Stimulated activated naive CD8-positive, alpha-beta T cell treated with anti-CD3 and anti-CD28 coated beads, Interleukin-15, Interleukin-2, amounts not matched to agents 100 ng/mL and 50 ng/mL, for 24 hours (primary cell): ENCODE results near the gene CEMIP2.
"Not testable (repeated sequence)": the region's sequence is repeated elsewhere in the genome, so short reads cannot be mapped to it uniquely, and the experiment has no call there.

Experiments
- H3K27ac Mint-ChIP-seq: one replicate; pipeline ENCODE4 v1.8.0; 2021; ENCODE audit warnings: mild to moderate bottlenecking, mixed read lengths
- H3K27me3 Mint-ChIP-seq: one replicate; pipeline ENCODE4 v1.8.0; 2021; ENCODE audit warnings: mixed read lengths
- H3K36me3 Mint-ChIP-seq: one replicate; pipeline ENCODE4 v1.8.0; 2021; ENCODE audit warnings: low read depth, mixed read lengths
- H3K4me1 Mint-ChIP-seq: one replicate; pipeline ENCODE4 v1.8.0; 2021; ENCODE audit warnings: low read depth, mixed read lengths
- H3K4me3 Mint-ChIP-seq: one replicate; pipeline ENCODE4 v1.8.0; 2021; ENCODE audit warnings: mild to moderate bottlenecking, mixed read lengths
- H3K9me3 Mint-ChIP-seq: one replicate; pipeline ENCODE4 v1.8.0; 2021; ENCODE audit warnings: mixed read lengths

CEMIP2 gene

GRCh38 chr9:71768388-71769174 lies at the start of gene CEMIP2:
CEMIP2 (minus strand) TSS chr9:71768513; CDS start chr9:71750373, 18,140 bp downstream.
- Mint-ChIP-seq H3K27ac (peak within 1 kb of the TSS; percentile 95), H3K27me3 (no peaks in the 10 kb centered on the region), H3K9me3 (no peaks in the 10 kb centered on the region), H3K4me1 (peaks cover 51% of the 10 kb centered on the region), H3K4me3 (peak within 1 kb of the TSS; percentile 97), H3K36me3 (peaks cover 9% of the 10 kb centered on the region)

GRCh38 chr9:71816916-71817451 lies 48.7 kb upstream of the CEMIP2 start:
- peaks cover 10% of the 10 kb centered on the region for H3K4me1 Mint-ChIP-seq

GRCh38 chr9:71814815-71815214 lies 46.5 kb upstream of the CEMIP2 start:
- Mint-ChIP-seq H3K27ac (no peak overlapping the region), H3K27me3 (no peaks in the 10 kb centered on the region), H3K4me1 (peaks cover 10% of the 10 kb centered on the region), H3K36me3 (no peaks in the 10 kb centered on the region), H3K9me3 (no peaks in the 10 kb centered on the region), H3K4me3 (no peak overlapping the region)

More at GRCh38 chr9:71816916-71817451, 48.7 kb upstream of the CEMIP2 start:
- no peak overlapping the region for H3K27ac Mint-ChIP-seq
- H3K9me3 Mint-ChIP-seq = no peaks in the 10 kb centered on the region
- no peaks in the 10 kb centered on the region for H3K27me3 Mint-ChIP-seq
- H3K4me3 Mint-ChIP-seq = no peak overlapping the region
- no peaks in the 10 kb centered on the region for H3K36me3 Mint-ChIP-seq

GRCh38 chr9:71814226-71814625 lies 45.9 kb upstream of the CEMIP2 start:
- H3K27me3 Mint-ChIP-seq = no peaks in the 10 kb centered on the region
- H3K36me3 Mint-ChIP-seq = no peaks in the 10 kb centered on the region
- H3K27ac Mint-ChIP-seq = no peak overlapping the region
- no peaks in the 10 kb centered on the region for H3K9me3 Mint-ChIP-seq
- H3K4me1 Mint-ChIP-seq = peaks cover 10% of the 10 kb centered on the region
- no peak overlapping the region for H3K4me3 Mint-ChIP-seq

- H3K4me3 Mint-ChIP-seq = no peak overlapping the region
- H3K27me3 Mint-ChIP-seq = no peaks in the 10 kb centered on the region
- H3K9me3 Mint-ChIP-seq = no peaks in the 10 kb centered on the region
- peaks cover 7% of the 10 kb centered on the region for H3K4me1 Mint-ChIP-seq
- H3K27ac Mint-ChIP-seq = no peak overlapping the region
- no peaks in the 10 kb centered on the region for H3K36me3 Mint-ChIP-seq
Measured at GRCh38 chr9:71812385-71812784, 44.1 kb upstream of the CEMIP2 start.

DNA sequence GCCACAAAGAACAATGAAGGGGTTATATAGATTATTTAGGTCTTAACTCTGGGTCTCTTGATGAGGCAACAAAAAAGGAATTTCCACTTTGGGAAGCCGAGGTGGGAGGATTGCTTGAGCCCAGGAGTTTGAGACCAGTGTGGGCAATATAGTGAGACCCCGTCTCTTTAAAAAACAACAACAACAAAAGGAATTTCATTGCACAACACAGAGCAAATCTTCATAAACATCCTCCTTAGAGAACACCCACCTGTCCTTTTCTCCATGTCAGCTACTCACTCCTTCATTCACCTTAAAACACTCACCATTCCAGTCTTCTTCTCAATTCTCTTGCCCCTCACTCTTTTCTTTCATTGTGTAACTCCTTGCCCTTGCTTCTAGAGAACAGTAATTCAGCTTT lies 39.8 kb upstream of the CEMIP2 start:
- H3K9me3 Mint-ChIP-seq = peaks cover 3% of the 10 kb centered on the region
- peaks cover 6% of the 10 kb centered on the region for H3K4me1 Mint-ChIP-seq
- H3K27me3 Mint-ChIP-seq = no peaks in the 10 kb centered on the region
- no peak overlapping the region for H3K27ac Mint-ChIP-seq
- H3K36me3 Mint-ChIP-seq = no peaks in the 10 kb centered on the region
- H3K4me3 Mint-ChIP-seq = no peak overlapping the region

DNA sequence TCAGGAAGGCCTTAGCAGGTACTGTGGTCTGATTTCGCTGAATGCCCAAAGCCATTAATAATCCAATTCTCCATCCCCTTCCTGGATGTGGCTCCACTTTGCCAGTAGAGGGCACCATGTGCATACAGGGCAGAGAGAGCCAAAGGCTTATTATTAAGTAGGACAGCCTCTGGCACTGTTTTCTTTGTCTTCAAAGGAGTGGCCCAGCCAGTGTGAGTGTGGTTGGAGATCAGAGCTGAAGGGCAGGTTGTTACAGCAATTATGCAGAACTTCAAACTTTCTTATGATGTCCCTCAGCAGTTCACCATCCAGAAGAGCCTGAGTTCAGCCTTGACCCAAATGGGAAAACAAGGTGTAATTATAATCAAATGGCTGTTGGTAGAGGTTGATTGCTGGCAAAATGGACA lies 38.6 kb upstream of the CEMIP2 start:
- Mint-ChIP-seq H3K9me3 (peaks cover 3% of the 10 kb centered on the region), H3K36me3 (no peaks in the 10 kb centered on the region), H3K27me3 (no peaks in the 10 kb centered on the region), H3K4me3 (no peak overlapping the region), H3K27ac (no peak overlapping the region), H3K4me1 (peaks cover 6% of the 10 kb centered on the region)

- not testable (repeated sequence) for H3K4me1 Mint-ChIP-seq, H3K27ac Mint-ChIP-seq, H3K4me3 Mint-ChIP-seq, H3K27me3 Mint-ChIP-seq, H3K36me3 Mint-ChIP-seq, H3K9me3 Mint-ChIP-seq
Measured at GRCh38 chr9:71805096-71805495, 36.8 kb upstream of the CEMIP2 start.

- Mint-ChIP-seq H3K36me3 (no peaks in the 10 kb centered on the region), H3K27ac (no peak overlapping the region), H3K4me3 (no peak overlapping the region), H3K4me1 (peaks cover 13% of the 10 kb centered on the region), H3K9me3 (peaks cover 3% of the 10 kb centered on the region), H3K27me3 (no peaks in the 10 kb centered on the region)
Measured at GRCh38 chr9:71801826-71802225, 33.5 kb upstream of the CEMIP2 start.

DNA sequence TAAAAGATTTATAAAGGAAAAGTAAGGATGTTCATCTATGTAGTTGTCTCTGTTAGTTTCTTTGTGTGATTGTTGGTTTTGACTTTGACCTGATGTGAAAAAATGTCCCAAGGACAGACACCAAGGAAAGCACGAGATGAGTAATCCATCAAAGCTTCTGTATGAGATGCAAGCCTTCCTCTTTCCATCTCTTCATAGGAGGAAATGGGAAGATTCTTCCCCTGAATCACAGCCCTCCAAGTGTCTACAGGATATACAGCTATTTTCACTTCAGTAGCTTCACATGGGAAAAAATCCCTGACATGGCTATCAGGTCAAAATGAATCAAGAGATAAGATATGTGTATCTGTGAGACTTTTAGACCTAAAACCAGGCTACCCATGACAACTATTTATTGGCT lies 29.0 kb upstream of the CEMIP2 start:
- Mint-ChIP-seq H3K27ac (no peak overlapping the region), H3K27me3 (no peaks in the 10 kb centered on the region), H3K9me3 (peaks cover 4% of the 10 kb centered on the region), H3K4me1 (peaks cover 54% of the 10 kb centered on the region), H3K36me3 (no peaks in the 10 kb centered on the region), H3K4me3 (no peak overlapping the region)

DNA sequence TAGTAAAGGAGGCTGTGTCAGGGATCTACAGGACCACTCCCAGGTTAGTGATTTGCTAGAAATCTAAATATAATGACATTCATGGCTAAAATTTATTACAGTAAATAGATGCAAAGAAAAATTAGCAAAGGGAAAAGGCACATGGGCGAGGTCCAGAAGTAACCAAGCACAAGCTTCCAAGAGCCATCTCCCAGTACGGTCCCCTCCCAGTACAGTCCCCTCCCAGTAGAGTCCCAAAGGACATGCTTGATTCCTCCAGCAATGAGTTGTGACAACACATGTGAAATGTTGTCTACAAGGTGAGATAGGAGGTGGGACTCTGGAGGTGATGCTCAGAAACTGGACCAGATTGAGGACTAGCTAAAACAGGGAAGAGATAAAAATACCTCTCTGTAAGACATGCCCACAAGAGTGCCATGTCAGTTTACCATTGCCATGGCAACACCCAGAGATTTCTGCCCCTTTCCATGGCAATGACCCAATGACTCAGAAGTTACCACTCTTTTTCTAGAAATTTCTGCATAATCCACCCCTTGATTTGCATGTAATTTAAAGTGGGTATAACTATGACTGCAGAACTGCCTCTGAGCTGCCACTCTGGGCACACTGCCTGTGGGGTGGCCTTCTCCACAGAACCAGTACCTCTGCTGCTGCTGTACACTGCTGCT lies 27.9 kb upstream of the CEMIP2 start:
- Mint-ChIP-seq H3K27ac (peak overlapping the region; percentile 83), H3K9me3 (peaks cover 4% of the 10 kb centered on the region), H3K4me3 (no peak overlapping the region)

DNA sequence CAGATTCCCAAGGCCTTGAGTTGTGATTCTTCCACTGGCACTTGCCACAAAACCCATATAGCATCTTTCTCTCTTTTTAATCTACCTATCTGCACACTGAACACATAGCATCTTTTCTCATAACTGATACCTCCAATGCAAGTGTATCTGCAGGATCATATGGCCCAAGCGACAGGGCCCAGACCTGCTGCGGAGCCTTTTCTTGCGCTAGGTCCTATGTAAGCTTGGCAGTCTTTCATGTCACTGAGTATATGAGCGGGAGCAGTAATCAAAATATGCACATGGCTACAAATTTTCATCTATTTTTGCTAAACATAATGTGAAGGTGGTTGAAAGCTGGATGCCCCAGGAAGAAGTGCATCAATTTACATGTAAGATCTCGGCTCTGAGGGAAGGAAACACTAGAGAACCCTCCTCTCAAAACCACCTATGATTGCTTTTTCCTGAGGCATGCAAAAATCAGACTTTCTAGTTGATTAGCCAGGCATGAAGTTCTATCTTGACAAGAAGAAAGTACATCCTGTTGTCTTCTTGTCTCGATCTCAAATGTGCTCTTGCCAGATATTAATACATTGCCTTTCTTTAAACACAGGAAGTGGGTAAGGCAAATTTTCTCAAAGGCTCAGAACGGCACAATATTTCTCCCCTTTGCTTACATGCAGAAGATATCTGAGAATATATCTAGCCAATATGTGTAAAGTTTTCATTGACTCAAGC lies 26.9 kb upstream of the CEMIP2 start:
- Mint-ChIP-seq H3K36me3 (no peaks in the 10 kb centered on the region), H3K4me1 (peaks cover 62% of the 10 kb centered on the region), H3K27ac (peak overlapping the region; percentile 88), H3K27me3 (no peaks in the 10 kb centered on the region), H3K9me3 (peaks cover 4% of the 10 kb centered on the region), H3K4me3 (peak overlapping the region; percentile 61)

More for the DNA sequence above, 27.9 kb upstream of the CEMIP2 start:
- Mint-ChIP-seq H3K27me3 (no peaks in the 10 kb centered on the region), H3K4me1 (peaks cover 62% of the 10 kb centered on the region), H3K36me3 (no peaks in the 10 kb centered on the region)

GRCh38 chr9:71793386-71794105 lies 25.2 kb upstream of the CEMIP2 start:
- Mint-ChIP-seq H3K27me3 (no peaks in the 10 kb centered on the region), H3K4me3 (no peak overlapping the region), H3K9me3 (peaks cover 4% of the 10 kb centered on the region), H3K36me3 (no peaks in the 10 kb centered on the region), H3K27ac (peak overlapping the region; percentile 34), H3K4me1 (peaks cover 62% of the 10 kb centered on the region)

GRCh38 chr9:71791875-71792274 lies 23.6 kb upstream of the CEMIP2 start:
- Mint-ChIP-seq H3K4me1 (peaks cover 51% of the 10 kb centered on the region), H3K27me3 (no peaks in the 10 kb centered on the region), H3K36me3 (no peaks in the 10 kb centered on the region), H3K27ac (no peak overlapping the region), H3K9me3 (peaks cover 4% of the 10 kb centered on the region), H3K4me3 (no peak overlapping the region)
